ENCODE measurements around the gene MVD.

- TF ChIP-seq, protein P1, sequence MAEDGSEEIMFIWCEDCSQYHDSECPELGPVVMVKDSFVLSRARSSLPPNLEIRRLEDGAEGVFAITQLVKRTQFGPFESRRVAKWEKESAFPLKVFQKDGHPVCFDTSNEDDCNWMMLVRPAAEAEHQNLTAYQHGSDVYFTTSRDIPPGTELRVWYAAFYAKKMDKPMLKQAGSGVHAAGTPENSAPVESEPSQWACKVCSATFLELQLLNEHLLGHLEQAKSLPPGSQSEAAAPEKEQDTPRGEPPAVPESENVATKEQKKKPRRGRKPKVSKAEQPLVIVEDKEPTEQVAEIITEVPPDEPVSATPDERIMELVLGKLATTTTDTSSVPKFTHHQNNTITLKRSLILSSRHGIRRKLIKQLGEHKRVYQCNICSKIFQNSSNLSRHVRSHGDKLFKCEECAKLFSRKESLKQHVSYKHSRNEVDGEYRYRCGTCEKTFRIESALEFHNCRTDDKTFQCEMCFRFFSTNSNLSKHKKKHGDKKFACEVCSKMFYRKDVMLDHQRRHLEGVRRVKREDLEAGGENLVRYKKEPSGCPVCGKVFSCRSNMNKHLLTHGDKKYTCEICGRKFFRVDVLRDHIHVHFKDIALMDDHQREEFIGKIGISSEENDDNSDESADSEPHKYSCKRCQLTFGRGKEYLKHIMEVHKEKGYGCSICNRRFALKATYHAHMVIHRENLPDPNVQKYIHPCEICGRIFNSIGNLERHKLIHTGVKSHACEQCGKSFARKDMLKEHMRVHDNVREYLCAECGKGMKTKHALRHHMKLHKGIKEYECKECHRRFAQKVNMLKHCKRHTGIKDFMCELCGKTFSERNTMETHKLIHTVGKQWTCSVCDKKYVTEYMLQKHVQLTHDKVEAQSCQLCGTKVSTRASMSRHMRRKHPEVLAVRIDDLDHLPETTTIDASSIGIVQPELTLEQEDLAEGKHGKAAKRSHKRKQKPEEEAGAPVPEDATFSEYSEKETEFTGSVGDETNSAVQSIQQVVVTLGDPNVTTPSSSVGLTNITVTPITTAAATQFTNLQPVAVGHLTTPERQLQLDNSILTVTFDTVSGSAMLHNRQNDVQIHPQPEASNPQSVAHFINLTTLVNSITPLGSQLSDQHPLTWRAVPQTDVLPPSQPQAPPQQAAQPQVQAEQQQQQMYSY (CRISPR knock-in tag; IDR thresholded peaks at IDR 0.05): no peak
- TF ChIP-seq SMC3 (IDR thresholded peaks at IDR 0.05; ENCODE audit: borderline replicate concordance, low read length) (no peak), EZH2 (IDR thresholded peaks at IDR 0.05; ENCODE audit: borderline replicate concordance, control insufficient read depth, low read depth, low read length) (no peak), POLR2A (IDR thresholded peaks at IDR 0.05; ENCODE audit: low read depth, low read length) (no peak), CTCF (IDR thresholded peaks at IDR 0.05 in 2 of 3, conservative IDR thresholded peaks at IDR 0.05 in 1 of 3; ENCODE audit: control insufficient read depth in 2 of 3, extremely low read depth in 1 of 3, insufficient read depth in 1 of 3, low read depth in 3 of 3, low read length in 3 of 3) (no peak), KAT2A (conservative IDR thresholded peaks at IDR 0.05; ENCODE audit: control insufficient read depth, low read depth, low read length) (no peak)
- TF ChIP-seq, protein P2, sequence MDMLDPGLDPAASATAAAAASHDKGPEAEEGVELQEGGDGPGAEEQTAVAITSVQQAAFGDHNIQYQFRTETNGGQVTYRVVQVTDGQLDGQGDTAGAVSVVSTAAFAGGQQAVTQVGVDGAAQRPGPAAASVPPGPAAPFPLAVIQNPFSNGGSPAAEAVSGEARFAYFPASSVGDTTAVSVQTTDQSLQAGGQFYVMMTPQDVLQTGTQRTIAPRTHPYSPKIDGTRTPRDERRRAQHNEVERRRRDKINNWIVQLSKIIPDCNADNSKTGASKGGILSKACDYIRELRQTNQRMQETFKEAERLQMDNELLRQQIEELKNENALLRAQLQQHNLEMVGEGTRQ (IDR thresholded peaks at IDR 0.05; ENCODE audit: borderline replicate concordance, low read depth, low read length): no peak
- TF ChIP-seq, protein P3, sequence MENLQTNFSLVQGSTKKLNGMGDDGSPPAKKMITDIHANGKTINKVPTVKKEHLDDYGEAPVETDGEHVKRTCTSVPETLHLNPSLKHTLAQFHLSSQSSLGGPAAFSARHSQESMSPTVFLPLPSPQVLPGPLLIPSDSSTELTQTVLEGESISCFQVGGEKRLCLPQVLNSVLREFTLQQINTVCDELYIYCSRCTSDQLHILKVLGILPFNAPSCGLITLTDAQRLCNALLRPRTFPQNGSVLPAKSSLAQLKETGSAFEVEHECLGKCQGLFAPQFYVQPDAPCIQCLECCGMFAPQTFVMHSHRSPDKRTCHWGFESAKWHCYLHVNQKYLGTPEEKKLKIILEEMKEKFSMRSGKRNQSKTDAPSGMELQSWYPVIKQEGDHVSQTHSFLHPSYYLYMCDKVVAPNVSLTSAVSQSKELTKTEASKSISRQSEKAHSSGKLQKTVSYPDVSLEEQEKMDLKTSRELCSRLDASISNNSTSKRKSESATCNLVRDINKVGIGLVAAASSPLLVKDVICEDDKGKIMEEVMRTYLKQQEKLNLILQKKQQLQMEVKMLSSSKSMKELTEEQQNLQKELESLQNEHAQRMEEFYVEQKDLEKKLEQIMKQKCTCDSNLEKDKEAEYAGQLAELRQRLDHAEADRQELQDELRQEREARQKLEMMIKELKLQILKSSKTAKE (IDR thresholded peaks at IDR 0.05; ENCODE audit: low read depth, poor library complexity, severe bottlenecking): no peak
Measured at GRCh38 chr16:88613911-88614817, 48.7 kb downstream of the MVD start.

Data from GM12878 (cell line).